ENCODE results near the gene SCN8A.
"Not testable (repeated sequence)": the region's sequence is repeated elsewhere in the genome, so short reads cannot be mapped to it uniquely, and the experiment has no call there.

Gene SCN8A

GRCh38 chr12:51774933-51775332 lies 183.9 kb downstream of the SCN8A start:
- no peak for DNase-seq

DNA sequence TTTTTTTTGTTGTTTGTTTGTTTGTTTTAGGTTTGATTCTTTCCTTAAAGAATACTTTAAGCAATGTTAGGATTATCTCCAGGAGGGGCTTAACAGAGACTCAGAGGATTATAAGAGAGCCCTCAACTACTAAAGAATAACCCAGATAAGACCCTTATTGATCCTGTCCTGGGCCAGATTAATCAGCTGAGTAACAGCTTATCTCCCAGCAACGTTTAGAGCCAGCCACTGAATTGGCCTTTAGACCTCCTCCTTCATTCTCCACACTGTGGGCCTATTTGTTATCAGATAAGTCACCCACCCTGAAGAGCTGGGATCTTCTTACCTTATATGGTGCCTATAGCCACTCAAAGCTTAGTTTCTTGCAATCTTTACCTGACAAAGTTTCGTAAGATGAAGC lies 186.4 kb downstream of the SCN8A start:
- no peak for DNase-seq

- DNase-seq, result no peak
These were observed 186.9 kb downstream of the SCN8A start for GRCh38 chr12:51777973-51778372.

- DNase-seq, result no peak
These were observed 188.8 kb downstream of the SCN8A start for GRCh38 chr12:51779876-51780275.

- DNase-seq, result no peak
These were observed 193.7 kb downstream of the SCN8A start for GRCh38 chr12:51784688-51785087.

GRCh38 chr12:51785906-51786305 lies 194.9 kb downstream of the SCN8A start:
- no peak for DNase-seq

DNA sequence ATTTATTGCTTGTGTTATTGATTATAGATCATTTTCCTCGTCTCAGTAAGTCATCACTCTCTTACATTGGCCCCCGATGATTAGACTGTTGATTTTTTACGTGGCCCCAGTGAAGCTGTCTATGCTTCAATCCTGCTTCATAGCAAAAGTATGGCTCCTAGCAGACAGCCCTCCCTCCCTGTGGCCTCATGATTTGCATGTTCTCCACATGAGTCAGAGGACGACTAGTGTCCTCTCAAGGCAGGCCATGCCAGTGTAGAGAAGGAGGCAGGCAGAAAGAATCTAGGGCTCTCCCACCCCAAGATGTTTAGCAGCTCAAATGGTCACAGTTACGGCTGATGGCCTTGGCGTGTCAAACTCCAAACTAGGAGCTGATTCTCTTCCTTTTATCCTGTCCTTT lies 197.8 kb downstream of the SCN8A start:
- no peak for DNase-seq

DNA sequence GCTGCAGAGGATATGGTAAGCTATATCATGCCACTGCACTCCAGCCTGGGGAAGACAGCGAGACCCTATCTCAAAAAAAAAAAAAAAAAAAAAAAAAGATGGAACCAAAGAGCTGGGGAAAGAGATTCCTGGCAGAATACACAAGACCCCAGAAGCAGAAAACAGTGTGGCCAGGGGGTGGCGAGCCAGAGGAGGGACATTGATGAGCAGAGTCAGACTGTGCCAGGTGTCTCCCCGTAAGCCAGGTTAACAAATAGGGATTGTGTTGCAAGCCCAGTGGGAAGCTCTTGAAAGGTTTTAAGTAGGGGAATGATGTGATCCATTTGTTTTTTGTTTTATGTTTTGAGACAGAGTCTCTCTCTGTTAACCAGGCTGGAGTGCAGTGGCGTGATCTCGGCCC lies 201.4 kb downstream of the SCN8A start:
- no peak for DNase-seq

GRCh38 chr12:51793201-51793600 lies 202.2 kb downstream of the SCN8A start:
- no peak for DNase-seq

DNA sequence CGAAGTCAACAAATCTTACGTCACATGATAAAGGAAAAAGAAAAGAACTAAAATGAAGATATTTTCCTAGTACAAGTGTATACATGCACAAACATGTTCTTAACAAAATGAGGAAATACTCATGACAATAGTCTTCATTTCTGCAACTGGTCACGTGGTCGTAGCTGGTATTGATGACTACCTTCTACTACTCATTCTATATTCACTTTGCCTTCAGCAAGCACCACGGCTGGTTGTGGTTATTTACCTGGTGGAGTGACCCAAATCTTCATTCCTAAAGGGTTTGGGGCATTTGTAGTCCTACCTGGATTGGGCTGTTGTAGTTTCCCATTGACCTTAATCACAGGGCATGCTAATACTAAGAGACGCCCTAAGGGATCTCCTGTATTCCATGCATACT lies 206.3 kb downstream of the SCN8A start:
- DNase-seq, result no peak

DNA sequence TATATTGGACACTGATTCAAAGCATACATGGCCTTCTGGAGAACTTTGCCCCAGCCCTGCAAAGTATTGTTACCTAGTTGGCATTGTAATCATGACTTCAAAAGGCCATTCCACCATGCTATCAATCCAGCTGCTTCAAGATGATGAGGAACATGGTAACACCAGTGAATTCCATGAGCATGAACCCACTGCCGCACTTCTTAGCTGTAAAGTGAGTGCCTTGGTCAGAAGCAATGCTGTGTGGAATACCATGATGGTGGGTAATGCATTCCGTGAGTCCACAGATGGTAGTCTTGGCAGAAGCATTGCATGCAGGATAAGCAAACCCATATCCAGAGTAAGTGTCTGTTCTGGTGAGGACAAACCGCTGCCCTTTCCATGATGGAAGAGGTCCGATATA lies 207.0 kb downstream of the SCN8A start:
- not testable (repeated sequence) for DNase-seq

DNA sequence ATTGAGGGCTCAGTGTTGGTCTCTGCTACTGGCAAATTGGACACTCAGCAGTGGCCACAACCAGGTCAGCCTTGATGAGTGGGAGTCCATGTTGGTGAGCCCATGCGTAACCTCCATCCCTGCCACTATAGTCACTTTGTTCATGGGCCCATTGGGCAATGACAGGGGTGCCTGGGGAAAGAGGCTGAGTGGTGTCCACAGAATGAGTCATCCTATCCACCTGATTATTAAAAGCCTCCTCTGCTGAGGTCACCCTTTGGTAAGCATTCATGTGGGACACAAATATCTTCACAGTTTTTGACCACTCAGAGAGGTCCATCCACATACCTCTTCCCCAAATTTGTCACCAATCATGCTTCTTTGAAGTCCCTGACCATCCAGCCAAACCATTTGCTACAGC lies 207.5 kb downstream of the SCN8A start:
- peak; percentile 23 to 34 (median 32) for DNase-seq

DNA sequence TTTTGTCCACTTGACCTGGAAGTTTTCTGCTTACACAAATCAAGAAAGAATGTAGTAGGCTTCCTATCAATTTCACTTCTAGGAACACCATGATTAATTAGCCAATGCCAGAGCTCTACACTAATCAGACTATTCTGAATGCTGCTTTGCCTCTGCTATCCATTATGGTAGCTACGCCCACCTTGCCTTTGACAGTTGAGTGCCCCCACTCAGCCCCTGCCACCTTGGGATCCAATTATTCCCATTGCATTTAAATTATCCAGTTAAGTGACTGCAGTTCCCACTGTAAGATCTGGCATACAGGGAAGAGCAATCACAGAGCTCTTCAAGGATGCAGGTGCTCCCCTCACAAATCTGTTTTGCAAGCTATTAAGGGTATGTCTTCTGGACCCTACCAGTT lies 210.0 kb downstream of the SCN8A start:
- DNase-seq, result no peak

GRCh38 chr12:51806896-51807295 lies 215.9 kb downstream of the SCN8A start:
- DNase-seq, result no peak

DNA sequence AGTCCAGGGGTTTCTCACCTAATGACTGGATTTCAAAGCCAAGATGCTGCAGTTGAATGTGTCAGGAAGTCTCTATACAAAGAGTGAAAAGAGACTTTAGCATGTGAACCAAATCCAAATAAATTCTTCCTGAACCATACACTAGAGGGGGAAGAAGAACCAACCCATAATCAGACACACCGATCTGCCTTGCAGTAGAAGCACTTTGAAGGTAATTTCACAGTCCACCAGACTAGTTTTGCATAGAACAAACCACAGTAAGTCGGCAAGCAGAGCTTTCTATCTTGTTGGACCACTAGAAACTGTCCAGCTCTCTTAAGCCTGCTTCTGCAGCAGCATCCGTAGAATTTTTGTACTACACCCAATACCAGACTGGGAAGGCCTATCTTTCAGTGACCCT lies 218.2 kb downstream of the SCN8A start:
- DNase-seq, result no peak

DNA sequence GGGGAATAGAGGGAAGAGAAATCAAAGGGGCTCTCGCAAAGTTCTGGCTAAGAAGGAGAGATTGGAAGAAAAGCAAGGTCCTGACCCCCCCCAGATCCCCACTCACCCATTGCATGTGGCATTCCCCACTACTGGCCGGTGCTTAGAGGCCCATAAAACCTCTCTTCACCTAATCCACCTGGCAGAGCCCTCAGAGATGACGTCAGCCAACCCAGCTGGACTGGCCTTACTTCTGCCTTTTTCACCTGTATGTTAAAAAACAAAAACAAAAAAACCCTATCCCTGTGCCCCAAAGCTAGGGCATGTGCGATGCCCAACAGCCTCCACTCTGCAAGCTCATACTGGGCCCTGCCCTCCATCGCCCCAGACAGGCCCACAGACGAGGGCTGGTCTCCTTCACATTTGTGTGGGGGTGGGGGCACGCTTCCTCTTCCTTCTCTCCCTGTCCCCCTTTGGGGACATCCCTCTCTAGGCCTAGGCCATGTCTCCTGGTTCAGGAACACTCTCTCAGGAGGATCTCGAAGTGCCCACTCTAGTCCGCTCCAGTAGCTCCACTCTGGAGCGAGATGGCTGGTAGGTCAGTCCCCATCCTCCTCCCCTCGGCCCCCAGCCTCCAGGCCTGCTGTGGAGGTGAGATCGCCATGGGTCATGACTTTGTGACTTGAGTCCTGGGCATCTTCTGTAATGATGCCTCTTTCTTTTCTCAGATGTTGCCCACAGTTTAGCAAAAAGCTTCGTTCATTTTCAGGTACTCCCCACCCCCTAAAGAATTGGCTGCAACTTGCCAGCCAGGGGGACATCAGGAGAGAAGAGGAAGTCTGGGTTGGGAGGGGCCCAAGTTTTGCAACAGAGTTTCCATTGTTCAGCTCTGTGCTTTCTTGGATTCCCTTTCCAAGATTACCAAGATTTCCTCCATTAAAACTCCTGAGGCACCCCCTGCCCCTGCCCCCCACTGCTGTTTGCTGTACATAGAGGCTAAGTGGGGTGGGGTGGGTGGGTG lies 220.5 kb downstream of the SCN8A start:
- no peak for DNase-seq

DNA sequence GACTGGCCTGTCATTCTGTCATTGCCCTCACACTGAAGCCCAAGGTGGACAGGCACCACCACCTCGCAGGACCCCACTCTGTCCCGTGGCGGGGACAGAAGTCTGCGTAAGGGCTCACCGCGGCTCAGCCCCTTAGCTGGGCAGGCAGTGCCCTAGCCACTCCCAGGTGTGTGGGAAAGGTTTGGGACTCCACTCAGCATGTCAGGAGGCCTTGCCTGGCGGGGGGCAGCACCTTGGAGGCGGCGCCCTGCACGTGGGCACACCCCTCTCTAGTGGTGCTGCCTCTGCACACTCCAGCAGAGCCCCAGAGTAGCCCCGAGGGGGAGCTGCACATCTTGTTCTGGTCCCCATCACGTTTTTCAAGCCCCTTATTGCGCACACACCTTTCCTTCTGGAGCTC lies 221.8 kb downstream of the SCN8A start:
- DNase-seq, result no peak

GRCh38 chr12:51813931-51814310 lies 222.9 kb downstream of the SCN8A start:
- no peak for DNase-seq

- DNase-seq, result peak; percentile 85 to 95 (median 93)
These were observed 223.5 kb downstream of the SCN8A start for GRCh38 chr12:51814311-51815088.

- DNase-seq, result no peak
These were observed 224.5 kb downstream of the SCN8A start for GRCh38 chr12:51815571-51815970.

DNA sequence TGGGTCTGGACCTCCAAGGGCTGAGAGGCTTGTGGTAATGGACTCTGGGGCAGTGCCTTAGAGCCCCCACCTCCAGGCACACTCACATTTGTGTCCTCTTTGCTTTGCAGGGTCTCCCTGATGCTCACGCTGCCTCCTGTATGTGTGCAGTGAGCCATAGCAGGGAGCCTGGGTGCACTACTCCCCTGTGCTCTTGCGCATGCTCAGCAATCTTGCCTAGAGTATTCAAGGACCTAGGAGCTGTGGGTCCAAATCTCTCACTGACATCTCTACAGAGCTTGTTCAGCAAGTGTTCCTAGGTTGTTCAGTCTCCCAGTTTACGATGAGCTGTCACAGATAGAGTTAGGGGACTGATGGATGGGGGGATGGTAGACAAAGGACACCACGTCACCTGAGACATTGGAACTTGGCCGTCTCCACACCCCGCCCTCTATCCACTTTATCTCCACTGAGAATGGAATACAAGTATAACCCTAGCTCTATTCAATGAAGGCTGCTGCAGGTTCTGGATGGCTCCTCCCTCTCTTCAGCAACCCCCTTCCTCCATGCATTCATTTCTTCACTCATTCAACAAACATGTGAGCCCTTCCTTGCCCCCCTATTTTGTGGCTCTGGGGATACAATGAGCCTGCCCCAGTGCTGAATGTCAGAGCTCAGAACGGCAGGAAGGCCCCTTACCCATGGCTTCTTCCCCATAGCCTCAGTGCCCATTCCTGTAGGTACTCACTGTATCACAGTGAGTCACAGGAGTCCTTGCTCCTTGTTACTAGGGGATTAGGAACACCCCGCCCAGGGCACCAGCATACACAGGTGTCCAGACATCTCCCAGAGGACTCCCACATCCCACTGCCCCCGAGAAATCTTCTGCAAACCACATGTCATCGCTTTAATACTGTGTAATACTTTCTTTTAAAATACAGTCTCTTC lies 226.3 kb downstream of the SCN8A start:
- DNase-seq, result no peak

DNA sequence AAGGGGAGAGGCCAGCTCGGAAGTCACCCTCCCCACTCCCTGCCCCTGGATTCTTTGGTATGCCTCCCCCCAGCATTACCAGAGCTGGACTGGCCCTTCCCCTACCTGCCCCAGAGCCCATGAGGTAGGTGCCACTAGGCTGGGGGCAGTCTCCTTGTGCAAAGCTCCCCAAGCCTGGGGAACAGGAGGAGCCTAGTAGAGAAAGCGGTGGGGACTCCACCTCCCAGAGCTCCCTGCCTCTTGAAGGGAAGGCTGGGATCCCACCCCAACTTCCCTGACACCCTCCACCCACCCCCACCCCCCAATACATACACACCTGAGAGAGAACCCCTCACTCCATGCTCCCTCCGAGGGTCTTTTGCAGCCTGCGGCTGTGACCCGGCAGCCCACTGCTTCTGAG lies 227.1 kb downstream of the SCN8A start:
- no peak for DNase-seq
